ENCODE results near the gene ADAM19.

ADAM19 gene, protein sequence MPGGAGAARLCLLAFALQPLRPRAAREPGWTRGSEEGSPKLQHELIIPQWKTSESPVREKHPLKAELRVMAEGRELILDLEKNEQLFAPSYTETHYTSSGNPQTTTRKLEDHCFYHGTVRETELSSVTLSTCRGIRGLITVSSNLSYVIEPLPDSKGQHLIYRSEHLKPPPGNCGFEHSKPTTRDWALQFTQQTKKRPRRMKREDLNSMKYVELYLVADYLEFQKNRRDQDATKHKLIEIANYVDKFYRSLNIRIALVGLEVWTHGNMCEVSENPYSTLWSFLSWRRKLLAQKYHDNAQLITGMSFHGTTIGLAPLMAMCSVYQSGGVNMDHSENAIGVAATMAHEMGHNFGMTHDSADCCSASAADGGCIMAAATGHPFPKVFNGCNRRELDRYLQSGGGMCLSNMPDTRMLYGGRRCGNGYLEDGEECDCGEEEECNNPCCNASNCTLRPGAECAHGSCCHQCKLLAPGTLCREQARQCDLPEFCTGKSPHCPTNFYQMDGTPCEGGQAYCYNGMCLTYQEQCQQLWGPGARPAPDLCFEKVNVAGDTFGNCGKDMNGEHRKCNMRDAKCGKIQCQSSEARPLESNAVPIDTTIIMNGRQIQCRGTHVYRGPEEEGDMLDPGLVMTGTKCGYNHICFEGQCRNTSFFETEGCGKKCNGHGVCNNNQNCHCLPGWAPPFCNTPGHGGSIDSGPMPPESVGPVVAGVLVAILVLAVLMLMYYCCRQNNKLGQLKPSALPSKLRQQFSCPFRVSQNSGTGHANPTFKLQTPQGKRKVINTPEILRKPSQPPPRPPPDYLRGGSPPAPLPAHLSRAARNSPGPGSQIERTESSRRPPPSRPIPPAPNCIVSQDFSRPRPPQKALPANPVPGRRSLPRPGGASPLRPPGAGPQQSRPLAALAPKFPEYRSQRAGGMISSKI

DNA sequence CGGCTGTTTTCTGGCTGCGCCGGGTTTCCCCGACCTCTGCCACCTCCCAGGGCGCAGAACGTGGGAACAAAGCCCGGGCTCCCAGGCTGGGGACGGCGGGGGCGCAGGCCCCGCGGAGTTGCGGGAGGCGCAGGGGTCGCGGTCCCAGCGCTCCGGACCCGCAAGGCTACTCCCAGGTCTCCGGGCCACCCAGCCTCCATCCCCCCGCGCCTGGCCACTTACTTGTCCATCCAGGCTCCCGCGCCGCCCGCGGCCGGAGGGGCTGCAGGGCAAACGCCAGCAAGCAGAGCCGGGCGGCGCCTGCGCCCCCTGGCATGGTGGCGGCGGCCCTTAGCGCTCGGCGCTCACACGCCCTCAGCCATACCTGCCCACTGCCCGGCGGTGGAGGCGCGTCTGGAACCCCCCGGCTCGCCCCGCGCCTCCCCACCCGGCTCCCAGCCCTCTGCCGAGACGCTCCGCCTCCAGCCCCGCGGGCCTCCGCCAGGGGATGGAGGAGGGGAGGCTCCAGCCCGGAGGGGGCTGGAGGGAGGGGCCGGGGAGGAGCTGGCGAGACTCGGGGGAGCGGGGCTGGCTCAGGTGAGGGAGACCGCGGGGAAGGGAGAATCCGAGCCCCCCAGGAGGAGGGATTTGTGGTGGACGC is at the start of gene ADAM19:
TSS of gene ADAM19 (minus strand) at position 395 of the 640 bp plus-strand sequence. CDS start at position 316, 79 bp downstream.
- DNase-seq (ENCODE audit: low spot score), result peak; percentile 85

DNA sequence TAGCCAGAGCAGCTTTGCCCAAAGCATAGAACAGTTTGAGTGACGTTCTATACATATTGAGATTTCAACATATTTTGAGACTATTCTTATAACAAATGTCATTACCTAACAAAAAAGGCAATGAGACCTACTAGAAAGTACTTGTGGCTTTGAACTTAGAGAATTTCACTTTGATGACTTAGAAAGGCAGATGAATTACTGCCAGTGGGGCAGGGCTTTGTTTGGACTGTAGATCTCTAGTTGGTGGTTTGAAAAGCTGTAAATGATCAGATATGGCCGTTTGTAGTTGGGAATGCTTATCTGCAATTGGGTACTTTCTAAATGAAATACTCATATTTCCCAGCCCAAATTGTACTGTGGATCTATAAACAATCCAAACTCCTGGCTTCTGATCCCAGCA is 48.6 kb upstream of the ADAM19 start:
- DNase-seq (ENCODE audit: low spot score), result no peak

DNA sequence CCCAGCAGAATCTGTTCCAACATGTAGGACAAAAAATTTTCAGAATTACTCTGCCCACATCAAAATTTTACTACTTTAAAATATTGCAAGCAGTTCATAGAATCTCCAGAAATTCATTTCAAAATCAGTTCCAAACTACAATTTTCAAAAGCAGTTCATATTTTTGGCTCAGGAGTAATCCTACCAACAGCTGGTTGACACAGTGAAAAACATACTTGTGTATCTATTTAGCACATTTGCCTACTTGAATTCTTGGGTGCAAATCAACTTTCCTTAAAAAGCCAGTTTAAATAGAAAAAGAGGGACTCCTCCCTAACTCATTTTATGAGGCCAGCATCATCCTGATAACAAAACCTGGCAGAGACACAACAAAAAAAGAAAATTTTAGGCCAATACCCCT is 45.2 kb upstream of the ADAM19 start:
- DNase-seq (ENCODE audit: low spot score), result no peak

DNA sequence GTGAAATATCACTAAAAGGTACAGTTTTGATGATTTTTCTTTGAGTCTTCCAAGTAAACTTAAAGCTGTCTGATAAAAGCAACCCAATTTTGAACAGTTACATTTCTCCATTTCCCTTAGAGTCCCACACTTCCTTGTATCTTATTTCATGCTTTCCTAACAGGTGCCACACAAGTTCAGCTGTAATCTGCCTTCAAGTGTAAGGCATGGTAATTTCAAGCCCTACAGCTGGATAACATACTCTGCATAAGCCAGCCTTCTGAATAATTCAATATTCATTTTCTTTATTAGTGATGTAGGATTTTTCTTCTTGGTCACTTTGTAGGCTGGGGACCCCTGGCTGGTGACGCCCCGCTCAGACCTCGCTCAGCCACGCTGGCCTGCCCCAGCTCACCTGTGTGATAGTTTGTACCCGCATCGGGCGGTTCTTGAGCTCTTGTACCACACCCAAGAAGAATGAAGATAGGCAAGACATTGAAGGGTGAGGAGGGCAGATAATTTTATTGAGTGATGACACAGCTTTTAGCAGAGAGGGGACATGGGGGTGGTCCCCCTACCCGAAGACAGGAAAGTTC is 42.7 kb upstream of the ADAM19 start:
- no peak for DNase-seq (ENCODE audit: low spot score)

DNA sequence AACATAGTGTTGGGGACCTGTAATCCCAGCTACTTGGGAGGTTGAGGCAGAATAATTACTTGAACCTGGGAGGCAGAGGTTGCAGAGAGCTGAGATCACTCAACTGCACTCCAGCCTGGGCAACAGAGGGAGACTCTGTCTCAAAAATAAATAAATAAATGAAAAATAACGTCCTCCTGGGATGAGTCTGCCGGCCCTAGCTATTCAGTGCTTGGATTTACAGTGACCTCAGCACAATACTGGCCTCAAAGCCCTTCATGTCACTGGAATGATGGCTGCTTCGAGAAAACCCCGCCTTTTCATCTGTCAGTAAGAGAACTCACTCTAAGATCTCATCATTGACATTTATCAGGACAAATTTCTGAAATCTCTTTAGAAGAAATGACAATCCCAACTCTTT is 41.2 kb upstream of the ADAM19 start:
- no peak for DNase-seq (ENCODE audit: low spot score)

DNA sequence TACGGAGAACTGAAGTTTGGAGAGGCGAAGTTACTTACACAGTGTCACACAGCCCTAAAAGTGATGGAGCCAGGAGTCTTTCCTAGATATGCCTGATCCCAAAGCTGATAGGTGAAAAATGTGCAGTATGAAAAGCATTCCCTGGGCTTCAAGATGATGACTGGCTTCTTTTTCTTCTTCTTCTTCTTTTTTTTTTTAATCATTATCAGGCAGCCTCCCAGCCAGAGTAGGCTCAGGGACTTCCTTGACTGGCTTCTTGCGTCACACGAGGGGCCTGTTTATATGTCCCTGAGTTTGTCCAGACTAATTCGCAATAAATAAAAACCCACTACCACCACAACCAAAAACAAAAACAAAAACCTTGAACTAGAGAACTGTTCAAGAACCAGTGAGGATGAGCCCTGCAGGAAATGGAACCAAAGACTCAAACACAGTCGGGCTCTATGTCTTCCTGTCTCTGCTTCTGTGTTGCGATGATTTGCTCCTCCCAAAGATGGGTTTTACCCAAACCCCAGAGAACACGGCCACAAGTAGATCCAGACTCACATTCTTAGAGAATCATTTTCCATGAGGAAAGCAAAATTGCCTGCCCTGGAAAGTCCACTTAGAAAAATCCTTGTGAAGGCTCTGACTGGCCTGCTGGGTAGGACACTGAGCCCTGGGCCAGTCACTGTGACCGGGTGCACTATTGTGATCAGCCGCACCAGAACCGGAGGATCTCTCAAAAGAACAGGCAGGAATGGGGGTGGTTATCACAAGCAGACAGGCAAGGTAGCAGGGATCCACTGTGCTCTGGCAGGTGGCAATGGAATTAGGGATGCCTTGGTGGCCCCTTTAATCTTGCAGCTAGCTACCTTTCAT is 38.0 kb upstream of the ADAM19 start:
- no peak for DNase-seq (ENCODE audit: low spot score)

DNA sequence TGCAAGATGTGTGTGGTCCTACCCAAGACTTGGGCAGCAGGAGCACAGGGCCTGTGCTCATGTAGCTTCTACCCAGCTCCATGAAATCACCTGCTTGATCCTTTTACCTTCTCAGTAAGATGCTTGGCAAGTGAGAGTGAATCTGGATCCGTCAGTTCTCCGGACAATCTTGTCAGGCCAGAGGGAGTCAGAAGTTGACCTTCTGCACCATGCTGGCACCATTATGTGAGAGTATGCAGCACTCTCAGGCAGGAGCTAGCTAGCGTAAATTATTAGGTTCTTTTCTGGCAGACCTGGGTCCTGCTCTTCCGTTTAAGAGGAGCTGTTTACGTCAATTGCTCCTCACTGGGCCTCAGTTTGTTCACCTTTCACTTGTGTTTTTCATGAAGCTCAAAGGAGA is 37.0 kb upstream of the ADAM19 start:
- DNase-seq (ENCODE audit: low spot score), result no peak

DNA sequence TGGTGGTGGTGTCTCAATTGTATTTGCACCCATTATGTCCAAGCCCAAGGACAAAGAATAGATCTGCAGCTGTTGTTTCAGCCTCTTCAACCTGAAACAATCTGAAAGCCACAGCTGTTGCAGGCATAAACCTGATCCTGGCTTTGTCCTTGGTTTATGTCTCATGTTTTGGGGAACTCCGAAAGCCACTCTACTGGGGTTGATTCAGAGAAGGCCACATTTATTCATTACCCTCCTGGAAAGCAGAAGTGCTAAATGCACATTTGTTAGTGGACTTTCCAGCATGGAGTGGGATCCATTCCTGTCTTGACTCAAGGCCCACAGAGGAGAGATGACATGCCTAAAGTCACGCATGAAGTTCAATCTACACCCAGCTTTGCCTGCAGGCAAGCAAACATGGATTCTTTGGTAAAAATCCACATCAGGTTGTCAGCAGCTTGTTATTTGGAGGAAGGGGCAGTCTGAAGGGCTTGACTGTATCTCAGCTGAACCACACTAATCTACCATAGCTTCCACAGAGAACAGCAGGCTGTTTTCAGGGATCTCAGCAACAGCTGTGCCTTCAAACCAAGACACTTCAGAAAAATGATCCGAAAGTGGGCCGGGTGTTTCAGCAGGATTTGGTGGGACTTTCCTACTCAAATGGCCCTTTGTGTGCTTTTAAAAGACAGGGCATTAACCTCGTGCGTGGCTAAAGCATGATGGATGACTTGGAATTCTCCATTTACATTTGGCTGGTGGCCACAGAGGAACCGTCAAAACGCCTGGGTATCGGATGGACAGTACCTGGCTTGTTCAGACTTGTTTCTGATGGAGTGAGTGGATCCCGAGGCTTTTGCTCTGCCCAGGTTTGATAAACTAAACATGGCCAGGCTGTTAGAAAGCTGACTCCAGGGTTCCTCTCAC is 36.2 kb upstream of the ADAM19 start:
- no peak for DNase-seq (ENCODE audit: low spot score)

DNA sequence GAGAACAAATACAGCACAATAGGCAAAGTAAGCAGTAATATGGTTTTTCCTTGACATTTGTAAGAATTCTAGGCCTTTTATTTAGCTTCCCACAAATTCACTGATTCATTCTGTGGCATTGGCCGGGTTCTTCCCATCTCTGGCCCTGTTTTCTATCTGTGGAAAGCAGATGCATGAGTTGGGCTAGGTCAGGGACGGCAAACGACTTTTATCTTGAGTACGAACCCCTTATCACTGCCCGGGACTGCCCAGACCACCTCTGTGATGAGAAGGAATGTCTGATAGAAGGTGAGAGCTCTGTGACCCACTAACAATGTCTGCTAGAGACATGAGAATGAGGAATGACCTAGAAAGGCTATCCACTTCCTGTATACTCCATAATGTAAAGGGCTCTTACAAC is 35.4 kb upstream of the ADAM19 start:
- DNase-seq (ENCODE audit: low spot score), result no peak

DNA sequence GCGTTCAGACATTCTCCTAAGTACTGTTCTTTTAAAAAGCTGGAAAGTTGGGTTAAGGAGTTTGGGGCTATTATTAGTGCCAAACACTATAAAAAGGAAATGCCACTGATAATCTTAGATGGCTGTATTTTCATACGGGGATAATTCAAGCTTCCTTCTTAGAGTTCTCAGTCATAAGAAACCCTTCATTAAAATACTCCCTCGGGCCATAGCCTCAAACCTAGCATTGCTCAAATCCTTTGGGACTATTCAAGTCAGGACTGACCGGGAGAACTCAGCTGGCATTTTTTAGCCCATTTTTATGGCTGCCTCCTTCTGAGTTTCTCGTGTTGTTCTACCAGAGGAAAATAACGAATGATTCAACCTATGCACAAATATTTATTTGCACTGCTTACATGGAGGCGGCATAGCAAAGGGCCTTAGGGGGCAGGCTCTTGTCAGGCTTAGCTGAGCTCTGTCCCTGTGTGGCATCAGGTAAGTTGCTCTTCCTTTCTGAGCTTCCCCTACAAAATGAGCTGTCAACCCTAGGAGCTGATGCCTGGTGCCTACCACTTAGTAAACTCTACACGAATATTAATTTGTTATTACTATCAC is 33.5 kb upstream of the ADAM19 start:
- DNase-seq (ENCODE audit: low spot score), result no peak

DNA sequence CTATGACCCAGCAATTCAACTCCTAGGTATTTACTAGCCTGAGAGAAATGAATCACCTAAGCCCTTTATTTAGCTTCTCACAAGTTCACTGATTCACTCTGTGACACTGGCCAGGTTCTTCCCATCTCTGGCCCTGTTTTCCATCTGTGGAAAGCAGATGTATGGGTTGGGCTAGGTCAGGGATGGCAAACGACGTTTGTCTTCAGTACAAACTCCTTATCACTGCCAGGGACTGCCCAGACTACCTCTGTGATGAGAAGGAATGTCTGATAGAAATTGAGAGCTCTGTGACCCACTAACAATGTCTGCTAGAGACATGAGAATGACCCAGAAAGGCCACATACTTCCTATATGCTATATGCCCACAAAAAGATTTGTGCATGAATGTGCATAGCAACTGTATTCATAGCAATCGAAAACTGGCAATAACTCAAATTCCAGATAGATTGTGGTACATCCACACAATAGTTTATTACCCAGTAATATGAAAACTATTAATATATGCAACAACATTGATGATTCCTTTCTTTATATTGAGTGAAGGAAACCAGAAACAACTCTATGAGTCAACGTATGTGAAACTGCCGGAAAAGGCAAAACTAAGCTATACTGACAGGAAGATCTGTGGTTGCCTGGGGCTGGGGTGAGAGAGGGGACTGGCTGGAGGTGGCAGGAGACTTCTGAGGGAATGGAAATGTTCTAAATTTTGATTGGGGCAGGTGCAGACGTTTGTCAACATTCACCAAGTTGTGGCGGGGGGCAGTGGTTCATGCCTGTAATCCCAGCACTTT is 32.0 kb upstream of the ADAM19 start:
- peak; percentile 22 for DNase-seq (ENCODE audit: low spot score)

DNA sequence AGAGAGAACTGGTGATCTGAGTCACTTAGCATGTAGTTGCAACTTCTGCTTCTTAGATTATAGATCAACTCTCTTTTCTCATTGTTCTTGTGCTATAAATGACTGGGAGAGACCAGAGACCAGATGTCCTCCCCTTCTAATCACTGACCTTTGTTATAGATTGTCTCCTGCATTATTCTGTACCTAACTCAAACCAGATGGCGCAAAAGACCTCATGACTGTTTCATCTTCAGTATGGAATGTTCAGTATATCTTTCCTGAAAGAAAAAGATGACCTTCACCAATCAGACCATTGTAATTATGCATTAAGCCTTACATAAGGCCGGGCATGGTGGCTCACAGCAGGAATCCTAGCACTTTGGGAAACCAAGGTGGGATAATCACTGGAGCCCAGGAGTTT is 30.5 kb upstream of the ADAM19 start:
- DNase-seq (ENCODE audit: low spot score), result no peak

DNA sequence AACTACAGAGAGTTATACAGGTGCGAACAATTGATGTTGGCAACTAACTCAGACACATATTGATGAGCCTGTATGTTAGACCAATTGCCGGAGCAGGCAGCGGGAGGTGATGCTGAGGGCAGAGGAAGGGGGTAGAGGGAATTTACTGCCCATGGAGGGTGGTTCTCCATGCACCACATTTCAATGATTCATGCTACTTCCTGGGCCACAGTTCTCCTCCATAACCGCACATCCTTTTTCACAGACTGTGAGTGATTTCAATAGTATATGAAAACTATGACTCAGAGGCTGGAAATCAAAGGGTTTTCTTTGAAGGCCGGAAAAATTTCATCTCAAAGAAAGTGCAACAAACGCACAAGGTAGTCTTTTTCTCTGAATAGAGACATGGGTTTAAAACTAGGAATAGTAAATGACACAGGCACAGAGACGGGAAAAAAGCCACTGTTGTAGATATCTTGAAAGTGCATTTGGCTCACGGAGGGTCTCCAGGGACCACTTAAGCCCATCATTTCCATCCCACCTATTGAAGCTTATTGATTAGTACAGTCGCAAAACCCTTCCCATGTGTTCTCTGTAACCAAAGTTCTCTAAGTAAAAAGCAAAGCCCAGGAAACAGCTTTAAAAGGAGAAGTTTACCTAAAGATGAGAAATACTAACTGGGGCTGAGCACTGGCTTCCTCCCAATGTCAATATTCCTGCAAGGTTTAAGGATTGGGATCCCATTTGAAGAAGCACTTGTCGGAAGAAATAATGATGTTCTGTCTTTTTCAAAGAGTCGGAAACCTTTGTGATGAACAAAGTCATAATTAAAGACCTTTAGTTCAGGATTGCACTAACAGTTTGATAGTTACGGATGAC is 28.0 kb upstream of the ADAM19 start:
- DNase-seq (ENCODE audit: low spot score), result peak; percentile 55

DNA sequence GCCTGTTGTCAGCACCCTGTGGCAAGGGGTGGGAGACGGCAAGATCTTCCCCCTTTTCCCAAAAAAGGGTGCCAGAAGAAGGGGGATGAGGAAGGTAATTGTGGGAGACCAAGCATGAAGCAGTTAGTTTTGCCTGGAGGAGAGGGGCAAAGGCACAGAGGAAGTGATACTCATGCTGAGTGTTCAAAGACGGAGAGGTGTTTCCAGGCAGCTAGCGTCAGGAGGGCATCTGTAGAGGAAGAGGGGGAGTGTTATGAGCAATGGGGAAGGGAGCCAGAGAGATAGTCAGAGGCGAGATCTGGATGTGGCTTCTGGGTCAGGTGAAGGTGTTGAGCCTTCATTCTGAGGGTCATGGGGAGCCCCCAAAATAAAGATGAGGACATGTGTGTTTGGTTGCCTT is 26.9 kb upstream of the ADAM19 start:
- no peak for DNase-seq (ENCODE audit: low spot score)

DNA sequence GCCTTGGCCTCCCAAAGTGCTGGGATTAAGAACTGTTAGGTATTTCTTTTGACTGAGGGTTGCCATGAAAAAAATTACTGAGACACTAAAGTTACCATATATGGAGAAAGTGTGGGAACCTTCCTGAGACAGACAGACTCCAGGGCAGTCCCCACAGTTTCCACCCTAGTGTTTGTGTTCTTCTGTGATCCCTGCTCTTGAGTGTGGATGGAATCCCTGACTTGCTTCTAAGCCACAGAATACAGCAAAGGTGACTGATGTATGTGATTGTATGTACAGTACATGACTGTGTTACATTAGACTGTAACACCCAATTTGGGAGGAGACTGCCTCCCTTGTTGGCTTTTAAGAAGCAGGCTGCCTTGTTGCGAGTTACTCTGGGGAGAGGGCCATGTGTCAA is 24.7 kb upstream of the ADAM19 start:
- no peak for DNase-seq (ENCODE audit: low spot score)

DNA sequence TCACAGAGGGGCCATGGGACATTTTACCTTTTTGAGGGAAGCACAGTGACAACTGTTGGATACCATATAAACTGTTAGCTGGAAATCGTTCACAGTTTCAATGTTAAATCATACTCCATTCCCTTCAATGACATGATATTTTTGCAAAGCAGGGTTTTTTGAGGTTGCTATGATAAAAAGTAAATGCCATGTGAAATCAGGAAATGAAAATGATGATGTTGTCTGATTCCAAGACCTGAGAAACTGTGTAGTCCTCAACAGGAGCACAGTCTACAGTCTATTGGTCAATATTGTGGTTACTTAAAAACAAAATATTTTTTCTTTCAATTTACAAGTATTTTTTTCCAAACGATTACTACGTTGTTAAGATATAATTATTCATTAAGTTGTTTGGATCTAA is 24.0 kb upstream of the ADAM19 start:
- no peak for DNase-seq (ENCODE audit: low spot score)

DNA sequence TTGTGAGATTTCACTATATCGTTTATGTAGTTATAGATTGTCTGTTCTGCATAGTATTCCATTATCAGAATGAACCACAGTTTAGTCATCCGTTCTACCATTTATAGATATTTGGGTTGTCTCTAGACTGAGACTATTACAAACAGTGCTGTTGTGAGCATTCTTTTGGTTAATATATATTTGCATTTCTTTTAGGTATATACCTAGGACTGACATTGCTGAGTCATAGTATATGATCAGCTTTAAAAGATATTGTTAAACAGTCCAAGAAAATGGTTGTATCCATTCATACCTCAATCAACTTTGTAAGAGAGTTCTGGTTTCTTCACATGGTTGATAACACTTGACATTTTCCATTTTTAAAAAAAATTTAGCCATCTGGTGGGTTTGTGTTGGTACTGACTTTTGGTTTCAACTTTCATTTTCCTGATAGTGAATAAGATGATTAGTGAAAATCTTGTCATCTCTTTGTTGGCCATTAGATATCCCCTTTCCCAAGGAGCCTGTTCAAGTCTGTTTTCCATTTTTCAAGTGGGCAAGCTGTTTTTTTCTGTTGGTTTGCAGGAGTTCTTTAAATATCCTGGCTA is 22.9 kb upstream of the ADAM19 start:
- DNase-seq (ENCODE audit: low spot score), result no peak

DNA sequence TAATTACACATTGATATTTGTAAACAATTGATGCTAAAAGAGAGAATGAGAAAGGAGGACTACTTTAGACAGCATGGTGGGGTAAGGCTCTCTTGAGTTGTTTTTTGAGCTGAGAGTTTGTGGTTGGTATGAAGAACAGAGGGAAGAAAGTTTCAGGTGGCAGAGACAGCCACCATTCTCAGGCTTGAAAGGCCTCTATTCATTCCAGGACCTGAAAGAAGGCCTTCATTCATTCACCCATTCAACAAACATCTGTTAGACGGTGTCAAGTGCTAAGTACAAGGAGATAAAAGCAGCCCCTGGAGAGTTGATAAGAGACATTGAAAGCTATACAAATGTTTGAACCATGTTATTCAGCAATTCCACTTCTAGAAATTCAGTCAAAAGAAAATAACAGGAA is 21.7 kb upstream of the ADAM19 start:
- no peak for DNase-seq (ENCODE audit: low spot score)

Data from AG08396 (cell line).